Tibial nerve (tissue), 4 donors: ENCODE data around the gene FNDC4.

ENCODE experiments used
- EP300 ChIP-seq, 2 donors: sonication (generic); formaldehyde crosslinking; IDR thresholded peaks; one replicate each; pipeline ENCODE4 v1.6.1; 2017; ENCODE audit warnings: antibody characterized with exemption in 2 of 2, mild to moderate bottlenecking in 1 of 2
- POLR2A ChIP-seq, 2 donors: fragments of 450-650 bp; IDR thresholded peaks; one replicate each; pipeline ENCODE4 v1.6.1; 2017; ENCODE audit warnings: antibody characterized with exemption in 2 of 2, mild to moderate bottlenecking in 2 of 2, moderate library complexity in 2 of 2
- TF ChIP-seq, protein P1 (sequence below), 5 experiments: fragments of 200-600 bp in 3 of 5; fragments of 450-650 bp in 2 of 5; sonication (generic) in 3 of 5; IDR thresholded peaks; one replicate each; pipeline ENCODE4 v1.5.1; 2016 to 2019; ENCODE audit warnings: antibody characterized with exemption in 5 of 5, mild to moderate bottlenecking in 3 of 5, moderate library complexity in 2 of 5

DNA sequence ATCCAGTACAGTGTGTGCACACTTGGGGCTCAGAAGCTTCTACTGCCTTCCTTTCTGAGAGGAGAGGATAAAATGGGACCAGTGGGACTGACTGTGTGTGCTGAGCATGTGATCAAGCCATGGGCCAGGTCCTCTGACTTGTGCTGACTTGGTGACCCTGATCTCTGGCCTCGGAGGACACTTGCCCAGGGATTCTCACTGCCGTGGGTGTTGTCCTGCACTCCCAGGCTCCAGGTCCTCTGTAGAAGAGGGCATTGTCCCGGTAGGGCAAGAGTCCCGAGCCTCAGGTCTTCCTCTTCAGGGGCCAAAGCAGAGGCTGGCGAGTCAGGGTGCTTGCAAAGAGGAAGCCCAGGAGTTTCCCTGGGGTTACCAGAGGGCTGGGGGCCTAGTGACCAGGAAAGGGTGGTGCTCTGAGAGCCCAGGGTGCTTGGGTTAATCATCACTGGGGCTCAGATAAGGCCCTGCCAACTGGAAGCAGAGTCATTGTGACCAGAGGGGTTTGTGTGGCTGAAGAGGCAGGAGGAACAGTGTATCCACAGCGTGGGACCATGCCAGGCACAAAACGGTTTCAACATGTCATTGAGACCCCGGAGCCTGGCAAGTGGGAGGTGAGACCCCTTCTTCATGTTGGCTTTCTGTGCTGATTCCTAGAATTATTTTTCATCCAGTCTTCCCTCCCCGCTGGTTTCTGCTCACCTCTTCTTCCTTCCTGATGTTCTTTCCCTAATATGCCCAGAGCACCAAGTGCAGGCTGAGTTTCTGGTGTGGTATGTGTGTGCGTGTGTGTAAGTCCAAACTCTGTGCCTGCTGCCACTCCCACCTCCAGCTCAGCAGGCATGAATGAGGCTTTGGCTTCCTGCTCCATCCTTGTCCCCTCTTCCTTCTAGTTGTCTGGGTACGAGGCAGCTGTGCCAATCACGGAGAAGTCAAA is 1.6 kb upstream of the FNDC4 start, which contains the start of gene GCKR:
- TF ChIP-seq, protein P1, sequence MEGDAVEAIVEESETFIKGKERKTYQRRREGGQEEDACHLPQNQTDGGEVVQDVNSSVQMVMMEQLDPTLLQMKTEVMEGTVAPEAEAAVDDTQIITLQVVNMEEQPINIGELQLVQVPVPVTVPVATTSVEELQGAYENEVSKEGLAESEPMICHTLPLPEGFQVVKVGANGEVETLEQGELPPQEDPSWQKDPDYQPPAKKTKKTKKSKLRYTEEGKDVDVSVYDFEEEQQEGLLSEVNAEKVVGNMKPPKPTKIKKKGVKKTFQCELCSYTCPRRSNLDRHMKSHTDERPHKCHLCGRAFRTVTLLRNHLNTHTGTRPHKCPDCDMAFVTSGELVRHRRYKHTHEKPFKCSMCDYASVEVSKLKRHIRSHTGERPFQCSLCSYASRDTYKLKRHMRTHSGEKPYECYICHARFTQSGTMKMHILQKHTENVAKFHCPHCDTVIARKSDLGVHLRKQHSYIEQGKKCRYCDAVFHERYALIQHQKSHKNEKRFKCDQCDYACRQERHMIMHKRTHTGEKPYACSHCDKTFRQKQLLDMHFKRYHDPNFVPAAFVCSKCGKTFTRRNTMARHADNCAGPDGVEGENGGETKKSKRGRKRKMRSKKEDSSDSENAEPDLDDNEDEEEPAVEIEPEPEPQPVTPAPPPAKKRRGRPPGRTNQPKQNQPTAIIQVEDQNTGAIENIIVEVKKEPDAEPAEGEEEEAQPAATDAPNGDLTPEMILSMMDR (IDR thresholded peaks at IDR 0.05): no peak
- no peak for TF ChIP-seq POLR2A (IDR thresholded peaks at IDR 0.05)
- TF ChIP-seq EP300 (IDR thresholded peaks at IDR 0.05): no peak
